Mesangial cell (primary cell): ENCODE results near the gene GARIN5A. TPM values are rescaled to one million over a fixed set of nuclear protein-coding genes. Genes with fewer than 3 reads are reported as not detected.

ENCODE experiments used
- total RNA-seq: library from RNA; depleted of rRNA; stranded (reverse); fragments of >200 nt; gene quantifications from 2 replicates; pipeline ENCODE4 v1.2.3, GENCODE V29; 2015

GARIN5A gene
- 0.98 and 7.4 TPM in 2 replicates for total RNA-seq

DNA sequence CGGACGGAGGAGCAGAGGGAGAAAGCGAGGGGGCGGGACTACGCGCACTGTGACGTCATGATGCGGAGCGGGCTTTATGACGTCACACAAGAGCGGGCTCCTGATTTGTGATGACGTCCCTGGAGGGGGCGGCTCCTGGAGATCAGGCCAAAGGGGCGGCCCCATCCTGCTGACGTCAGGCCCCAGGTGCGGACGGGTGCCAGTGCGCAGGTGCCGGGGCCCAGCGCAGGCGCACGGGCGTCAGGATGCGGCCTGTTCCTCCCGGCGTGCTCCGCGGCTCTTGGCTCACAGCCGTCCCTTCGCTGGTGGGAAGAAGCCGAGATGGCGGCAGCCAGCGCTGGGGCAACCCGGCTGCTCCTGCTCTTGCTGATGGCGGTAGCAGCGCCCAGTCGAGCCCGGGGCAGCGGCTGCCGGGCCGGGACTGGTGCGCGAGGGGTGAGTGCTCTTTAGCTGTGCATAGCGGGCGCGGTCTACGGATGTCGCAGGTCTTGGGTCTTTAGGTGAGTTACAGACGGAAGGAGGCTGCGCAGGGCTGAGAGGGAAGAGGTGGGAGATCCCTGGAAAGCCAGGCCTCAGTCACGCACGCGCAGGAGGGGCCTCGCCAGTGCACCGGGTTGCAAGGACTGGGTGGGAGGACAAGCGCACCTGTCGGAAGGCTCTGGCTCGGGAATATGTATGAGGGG, at the start of gene GARIN5A, which contains the start of gene EMC10:
GARIN5A (minus strand) TSS at position 625 of the 683 bp plus-strand sequence; CDS start at position 165, 460 bp downstream.
EMC10 (plus strand) TSS at position 284 of the 683 bp plus-strand sequence; CDS start at position 322, 38 bp downstream.

DNA sequence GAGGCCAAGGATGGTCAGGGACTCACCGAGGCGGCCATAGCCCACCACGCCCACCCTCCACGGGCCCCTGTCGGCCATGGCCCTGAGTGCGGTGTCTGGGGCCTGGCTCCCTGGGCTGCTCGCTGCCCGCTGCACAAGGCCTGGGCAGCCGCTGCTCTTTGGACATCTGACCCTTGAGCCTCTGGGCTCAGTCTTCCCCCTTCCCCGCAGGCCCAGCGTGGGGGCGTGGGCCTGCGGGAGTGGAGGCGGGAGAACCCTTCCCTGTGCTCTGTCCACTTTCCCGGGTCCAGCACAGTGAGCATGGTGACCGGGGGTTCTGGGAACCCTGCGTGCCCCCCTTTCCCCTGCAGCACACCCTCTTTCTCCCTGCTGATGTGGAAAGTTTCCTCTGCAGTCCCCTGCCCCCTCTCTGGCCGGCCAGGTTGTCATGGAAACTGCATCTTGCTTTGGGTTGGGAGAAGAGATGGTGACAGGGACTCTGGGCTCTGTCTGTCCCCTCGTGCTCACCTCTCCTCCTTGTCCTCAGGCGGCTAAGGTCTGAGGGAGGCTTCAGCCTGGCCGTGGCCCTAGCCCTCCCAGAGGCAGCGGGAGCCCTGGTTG, 37.2 kb upstream of the GARIN5A start, which contains the start of gene ASPDH:
ASPDH (minus strand) TSS at position 168 of the 600 bp plus-strand sequence; CDS start at position 78, 90 bp downstream.

DNA sequence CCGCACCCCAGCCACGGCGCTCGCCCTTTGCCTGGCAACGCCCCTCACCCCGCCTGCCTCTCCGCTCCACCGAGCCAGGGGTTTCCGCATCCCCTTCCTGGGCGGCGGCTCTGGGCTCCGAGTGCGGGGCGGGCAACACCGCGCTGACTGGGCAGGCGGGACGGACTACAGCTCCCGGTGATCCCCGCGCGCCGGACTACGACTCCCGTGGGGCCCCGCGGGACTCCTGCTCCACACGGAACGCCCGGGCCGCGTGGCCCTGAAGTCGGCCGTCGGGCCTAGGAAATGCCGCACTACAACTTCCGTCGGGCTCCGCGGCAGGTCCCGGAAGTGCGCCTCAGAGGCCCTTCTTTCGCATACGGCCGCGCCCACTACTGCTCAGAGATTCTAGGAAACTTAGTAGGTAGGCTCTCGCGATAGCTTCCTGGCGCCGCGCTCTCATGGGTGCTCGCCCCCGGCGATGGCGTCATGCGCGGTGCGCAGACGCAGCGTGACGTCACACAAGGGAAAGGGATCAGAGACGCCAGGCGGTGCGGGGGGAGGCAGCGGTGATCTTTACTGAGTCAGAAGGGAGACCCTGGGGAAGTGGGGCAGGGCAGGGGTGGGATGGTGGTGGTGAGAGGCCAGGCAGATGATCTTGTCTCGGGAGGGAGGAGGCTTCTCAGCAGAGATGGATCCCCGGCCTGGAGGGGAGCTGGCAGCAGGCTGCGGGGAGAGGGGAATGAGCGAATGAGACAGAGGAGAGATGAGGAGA, 34.6 kb upstream of the GARIN5A start, which contains the start of gene JOSD2:
JOSD2 (minus strand) TSS at position 123 of the 754 bp plus-strand sequence. CDS start 760 bp downstream, outside the sequence.

DNA sequence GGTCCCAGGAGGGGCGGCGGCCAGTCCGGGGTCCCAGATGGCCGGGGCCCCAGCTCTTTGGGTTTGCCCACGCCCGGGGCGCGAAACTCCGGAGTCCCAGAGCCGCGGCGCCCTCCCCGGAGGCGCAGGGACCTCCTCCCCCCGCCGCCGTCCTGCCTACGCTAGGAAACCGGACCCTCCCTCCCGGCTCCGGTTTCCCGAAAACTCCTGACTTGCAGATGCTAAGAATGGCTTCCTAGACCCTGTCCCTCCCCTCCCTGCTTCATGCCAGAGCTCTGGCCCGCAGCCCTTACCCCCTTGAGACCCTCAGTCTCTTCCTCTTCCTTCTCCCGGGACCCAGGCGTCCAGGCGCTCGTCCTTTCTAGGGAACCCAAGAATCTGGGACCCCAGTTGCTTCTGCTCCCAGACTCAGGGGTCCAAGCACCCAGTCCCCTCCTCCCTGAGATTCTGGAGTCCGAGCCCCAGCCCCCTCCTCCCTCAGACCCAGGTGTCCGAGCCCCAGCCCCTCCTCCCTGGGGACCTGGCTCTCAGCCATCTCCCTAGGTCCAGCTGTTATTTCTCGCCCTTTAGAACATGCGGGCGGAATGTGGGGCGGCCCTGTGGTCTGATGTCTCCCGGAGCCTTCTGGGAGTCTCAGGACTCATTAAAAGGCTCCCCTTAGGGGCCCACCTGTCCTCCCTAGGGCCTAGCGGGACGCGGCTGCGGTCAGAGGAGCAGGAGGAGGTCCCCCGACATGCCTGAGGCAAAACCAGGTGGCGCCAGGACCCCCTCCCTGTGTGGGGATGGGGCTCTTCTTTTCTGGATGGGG, 44.2 kb downstream of the GARIN5A start, which contains the start of gene MYBPC2:
MYBPC2 (plus strand) TSS at position 672 of the 808 bp plus-strand sequence; CDS start at position 734, 62 bp downstream.

DNA sequence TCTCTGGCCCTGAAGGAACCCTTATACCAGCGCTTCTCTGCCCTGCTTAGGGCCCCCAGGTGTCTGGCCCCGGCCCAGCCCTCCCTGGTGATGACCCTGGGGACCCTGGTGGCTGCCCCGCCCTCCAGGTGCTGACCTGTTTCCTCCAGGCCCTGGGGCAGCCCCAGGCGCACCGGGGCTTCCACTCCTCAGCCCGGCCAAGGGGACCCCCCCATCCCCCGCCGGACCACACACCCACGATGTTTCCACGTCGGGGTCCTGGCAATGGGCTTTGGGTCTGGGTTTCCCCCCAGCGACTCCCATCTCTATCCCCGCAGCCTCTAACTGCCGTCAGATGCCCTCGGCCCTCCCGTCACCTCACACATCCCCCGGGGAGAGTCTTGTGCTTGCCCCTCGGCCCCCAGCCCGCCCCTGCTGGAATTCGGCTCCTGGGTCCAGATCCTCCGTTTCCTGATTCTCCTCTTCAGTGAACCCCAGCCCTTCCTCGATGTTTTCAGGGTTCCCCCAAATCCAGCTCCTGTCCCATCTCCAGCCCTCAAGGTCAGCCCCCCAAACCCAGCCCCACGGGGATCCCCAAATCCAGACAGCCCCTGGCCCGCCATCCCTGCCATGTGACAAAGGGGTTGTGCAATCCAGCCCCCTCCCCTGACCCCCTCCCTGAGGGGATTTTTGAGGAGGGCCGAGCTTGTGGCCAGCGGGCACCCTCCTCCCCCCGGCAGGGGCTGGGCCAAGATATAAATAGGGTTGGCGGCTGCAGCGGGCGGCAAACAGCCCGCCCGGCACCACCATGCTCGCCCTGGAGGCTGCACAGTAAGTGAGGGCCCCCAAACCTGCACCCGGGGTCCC, 58.2 kb downstream of the GARIN5A start, which contains the start of gene SPIB:
SPIB (plus strand) TSS at position 763 of the 846 bp plus-strand sequence; CDS start at position 788, 25 bp downstream.

Other genes starting within 250 kb of the GARIN5A start
- gene KCNC3, start 147.5 kb downstream of the GARIN5A start, total RNA-seq, result 0.16 and 2.3 TPM in 2 replicates
- gene NAPSA, start 111.2 kb downstream of the GARIN5A start, total RNA-seq, result 0.65 and 0.76 TPM in 2 replicates
- 68.1 and 81.8 TPM in 2 replicates for gene NR1H2, start 100.4 kb downstream of the GARIN5A start, total RNA-seq
- gene POLD1, start 92.5 kb downstream of the GARIN5A start, total RNA-seq, result 31.4 and 100 TPM in 2 replicates
- gene SPIB, start 57.9 kb downstream of the GARIN5A start, total RNA-seq, result not detected in 2 replicates
- gene MYBPC2, start 44.0 kb downstream of the GARIN5A start, total RNA-seq, result 2.2 TPM in 1 of 2 replicates, not detected in the other
- gene EMC10, start 341 bp downstream of the GARIN5A start, total RNA-seq, result 154 and 267 TPM in 2 replicates
- gene JOSD2, start 34.3 kb upstream of the GARIN5A start, total RNA-seq, result 33.9 and 43.4 TPM in 2 replicates
- not detected in 2 replicates for gene ASPDH, start 37.1 kb upstream of the GARIN5A start, total RNA-seq
- 0.25 and 0.33 TPM in 2 replicates for gene LRRC4B, start 91.6 kb upstream of the GARIN5A start, total RNA-seq
- 0.25 TPM in 1 of 2 replicates, not detected in the other for gene SYT3, start 163.0 kb upstream of the GARIN5A start, total RNA-seq
- gene C19orf81, start 172.6 kb upstream of the GARIN5A start, total RNA-seq, result 0.89 TPM in 1 of 2 replicates, not detected in the other
- gene SHANK1, start 243.0 kb upstream of the GARIN5A start, total RNA-seq, result 0.81 and 0.89 TPM in 2 replicates
- 8.3 and 21.4 TPM in 2 replicates for gene CLEC11A, start 246.5 kb upstream of the GARIN5A start, total RNA-seq